T-cell (primary cell): Measurements from ENCODE around the gene MAN2A1. TPM values are rescaled to one million over a fixed set of nuclear protein-coding genes. Genes with fewer than 3 reads are reported as not detected.

ENCODE experiments used
- ATAC-seq, 4 experiments: fragments of 200-7000 bp in 3 of 4; fragments of 150-1000 bp in 1 of 4; cut with Tn5 transposase; replicated peaks in 1 of 4; 1 replicate in 3 of 4; 2 replicates in 1 of 4; pipeline ENCODE4 v1.10.0; 2021; ENCODE audit warnings: moderate library complexity in 3 of 4, mild to moderate bottlenecking in 2 of 4, moderate number of reproducible peaks in 1 of 4
- CTCF ChIA-PET, 2 donors: fragments of 300-600 bp; sonication (Branson Sonifier 250); formaldehyde crosslinking; loops; one replicate each; lab custom pipeline; 2022; ENCODE audit warnings: antibody characterized with exemption in 2 of 2; lab: Charles Lee
- POLR2A ChIA-PET, 2 donors: fragments of 300-600 bp; sonication (Branson Sonifier 250); formaldehyde crosslinking; loops; one replicate each; lab custom pipeline; 2022; ENCODE audit warnings: antibody characterized with exemption in 2 of 2; lab: Charles Lee
- DNase-seq, 35 experiments: peaks; one replicate each; pipeline versions ENCODE4 v3.0.0 to v3.0.0-alpha.2; 2013 to 2023
- H3K27ac ChIP-seq: one replicate; pipeline ENCODE4 v1.5.1; 2013; ENCODE audit warnings: low read length
- H3K27me3 ChIP-seq, 2 experiments: replicated peaks in 1 of 2; 1 replicate in 1 of 2; 2 replicates in 1 of 2; pipeline versions ENCODE4 v1.6.1 to v1.7.0; 2013; ENCODE audit warnings: low read length in 1 of 2, mixed read lengths in 1 of 2; ENCODE audit not compliant: control insufficient read depth in 2 of 2, insufficient read depth in 2 of 2; ENCODE audit errors: extremely low read depth in 1 of 2
- H3K36me3 ChIP-seq, 2 donors: 1 replicate in 1 of 2; 2 replicates in 1 of 2; pipeline versions ENCODE4 v1.6.1 to v1.7.0; 2013; ENCODE audit warnings: low read length in 1 of 2; ENCODE audit not compliant: control insufficient read depth in 2 of 2, insufficient read depth in 1 of 2; ENCODE audit errors: extremely low read depth in 1 of 2
- H3K4me1 ChIP-seq, 2 experiments: 1 replicate in 1 of 2; 2 replicates in 1 of 2; pipeline versions ENCODE4 v1.6.1 to v1.7.0; 2013; ENCODE audit warnings: low read length in 2 of 2, mixed read lengths in 1 of 2; ENCODE audit not compliant: insufficient read depth in 2 of 2, control insufficient read depth in 1 of 2; ENCODE audit errors: extremely low read depth in 1 of 2
- H3K4me3 ChIP-seq, 2 donors: 1 replicate in 1 of 2; 2 replicates in 1 of 2; pipeline versions ENCODE4 v1.5.1 to v1.7.0; 2013; ENCODE audit warnings: mild to moderate bottlenecking in 2 of 2, low read length in 1 of 2, moderate library complexity in 1 of 2; ENCODE audit not compliant: control insufficient read depth in 1 of 2; ENCODE audit errors: extremely low read depth in 1 of 2
- H3K9me3 ChIP-seq: 2 replicates; pipeline ENCODE4 v1.7.0; 2013
- H3K27ac Mint-ChIP-seq, 2 donors: one replicate each; pipeline ENCODE4 v1.8.0; 2020 to 2021; ENCODE audit warnings: mild to moderate bottlenecking in 2 of 2, mixed read lengths in 2 of 2
- H3K27me3 Mint-ChIP-seq, 2 donors: one replicate each; pipeline ENCODE4 v1.8.0; 2021 to 2022; ENCODE audit warnings: mixed read lengths in 2 of 2
- H3K36me3 Mint-ChIP-seq: one replicate; pipeline ENCODE4 v1.8.0; 2021; ENCODE audit warnings: mixed read lengths
- H3K4me1 Mint-ChIP-seq, 3 donors: one replicate each; pipeline ENCODE4 v1.8.0; 2020 to 2022; ENCODE audit warnings: mixed read lengths in 3 of 3, mild to moderate bottlenecking in 1 of 3
- H3K4me3 Mint-ChIP-seq, 3 donors: one replicate each; pipeline ENCODE4 v1.8.0; 2020 to 2022; ENCODE audit warnings: mild to moderate bottlenecking in 3 of 3, mixed read lengths in 3 of 3, moderate library complexity in 3 of 3
- H3K9me3 Mint-ChIP-seq, 3 donors: one replicate each; pipeline ENCODE4 v1.8.0; 2020 to 2022; ENCODE audit warnings: mixed read lengths in 3 of 3
- WGBS: methylation state at CpG from one replicate; pipeline ENCODE4 v1.1.5; 2013; ENCODE audit warnings: missing lambda C conversion rate; ENCODE audit not compliant: insufficient coverage; 5-methylcytosine and 5-hydroxymethylcytosine counted together
- total RNA-seq, 35 experiments: library from RNA in 6 of 35; stranded (reverse) in 6 of 35; fragments of 120-200 nt in 1 of 35; gene quantifications; one replicate each; pipeline versions ENCODE4 v1.2.1 to v1.2.4 and lab custom pipeline; 2013 to 2026

MAN2A1 gene
- total RNA-seq, 5 donors from 2014 or later (not counting 1 experiment from before 2014, with no cell fraction given): 46.7 to 64.0 (median 50.4) TPM

DNA sequence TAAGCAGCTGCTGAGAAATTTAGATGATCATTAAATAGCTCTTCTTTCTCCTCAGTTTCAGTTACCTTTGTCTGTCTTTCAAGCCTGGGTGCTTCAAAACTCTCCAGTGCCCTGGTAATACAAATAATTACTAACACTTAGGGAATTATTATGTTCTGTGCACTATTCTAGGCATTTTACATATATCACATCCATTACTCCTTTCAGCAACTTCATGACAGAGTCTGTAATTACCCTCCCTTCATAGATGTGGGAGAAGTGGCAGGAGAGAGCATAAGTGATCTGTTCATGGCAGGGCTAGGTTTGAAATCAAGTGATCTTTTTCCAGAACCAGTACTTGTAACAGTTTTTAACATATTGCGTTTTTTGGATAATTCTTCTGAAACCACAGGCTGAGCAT, 32.0 kb downstream of the MAN2A1 start:
- Mint-ChIP-seq H3K27me3 (no peaks in the 10 kb centered on the region), H3K4me3 (no peak overlapping the region), H3K4me1 (peaks cover 42 to 59% (median 54%) of the 10 kb centered on the region in 3 donors), H3K27ac (no peak overlapping the region), H3K36me3 (peaks cover 45% of the 10 kb centered on the region), H3K9me3 (no peaks in the 10 kb centered on the region)
- no peak overlapping the region for H3K4me3 ChIP-seq
- no peaks in the 10 kb centered on the region for H3K9me3 ChIP-seq
- no CpG with 5 or more reads among the region's 1 CpG for WGBS
- H3K27me3 ChIP-seq: no peaks in the 10 kb centered on the region
- ChIA-PET CTCF (interaction anchor here (0.5 to 1.4 kb wide), 3 partner anchors 15 to 26 kb away, joined by 4 to 8 read pairs (median 4); no protein-coding TSS in a partner anchor), POLR2A (no interaction called here)
- ATAC-seq (no peak), DNase-seq (no peak)
- H3K27ac ChIP-seq: no peak overlapping the region
- peaks cover 0 to 22% of the 10 kb centered on the region in 2 donors for H3K36me3 ChIP-seq
- H3K4me1 ChIP-seq: peaks cover 0 to 4% of the 10 kb centered on the region in 2 experiments

DNA sequence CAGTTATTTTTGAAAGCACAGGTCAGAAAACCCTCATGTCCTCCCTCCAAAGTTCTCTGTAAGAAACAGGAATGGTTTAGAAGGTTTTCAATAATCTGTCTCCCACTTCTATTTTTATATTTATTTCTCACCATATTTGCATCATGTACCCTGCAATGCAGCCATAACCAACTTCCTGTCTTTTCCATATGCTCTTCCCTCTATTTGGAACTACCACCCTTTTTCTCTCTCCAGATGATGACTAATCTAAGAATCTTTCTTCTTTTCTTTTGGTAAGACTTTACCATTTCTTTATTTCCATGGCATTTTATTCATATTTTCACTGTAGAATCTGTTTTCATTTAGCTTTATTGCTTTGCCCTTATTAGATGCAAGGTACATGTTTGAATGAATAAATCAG, 33.9 kb downstream of the MAN2A1 start:
- peaks cover 39% of the 10 kb centered on the region for H3K36me3 Mint-ChIP-seq
- Histone ChIP-seq H3K4me1 (peaks cover 0 to 4% of the 10 kb centered on the region in 2 experiments), H3K36me3 (peaks cover 0 to 16% of the 10 kb centered on the region in 2 donors), H3K9me3 (no peaks in the 10 kb centered on the region), H3K27ac (no peak overlapping the region), H3K4me3 (no peak overlapping the region), H3K27me3 (no peaks in the 10 kb centered on the region)
- CTCF ChIA-PET: no interaction called here
- DNase-seq: no peak
- POLR2A ChIA-PET: no interaction called here
- no peak for ATAC-seq
- peak overlapping the region; percentile 24 to 49 for H3K27ac Mint-ChIP-seq
- no peaks in the 10 kb centered on the region for H3K27me3 Mint-ChIP-seq
- peaks cover 40 to 63% (median 58%) of the 10 kb centered on the region in 3 donors for H3K4me1 Mint-ChIP-seq
- no peak overlapping the region for H3K4me3 Mint-ChIP-seq
- no peaks in the 10 kb centered on the region for H3K9me3 Mint-ChIP-seq

DNA sequence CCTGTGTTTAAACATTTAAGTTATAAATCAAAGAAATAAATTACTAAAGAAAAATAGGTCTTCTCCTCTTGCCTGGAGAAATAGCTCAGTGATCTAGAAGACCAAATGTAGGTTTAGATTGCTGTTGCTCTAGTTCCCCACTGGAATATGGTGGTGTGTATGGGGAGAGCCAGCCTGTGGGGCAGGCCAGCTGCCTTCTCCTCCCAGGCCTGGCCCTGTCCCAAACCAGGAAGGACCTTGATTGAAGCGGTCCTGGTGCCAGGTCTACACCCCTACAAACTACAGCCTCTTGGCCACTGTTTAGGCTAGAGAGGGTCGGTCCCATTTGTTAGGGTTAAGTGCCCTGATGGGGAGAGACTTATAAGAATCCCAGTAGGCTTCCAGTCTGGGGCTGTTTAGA, 35.4 kb downstream of the MAN2A1 start:
- Mint-ChIP-seq H3K4me3 (no peak overlapping the region), H3K27me3 (no peaks in the 10 kb centered on the region), H3K36me3 (peaks cover 41% of the 10 kb centered on the region), H3K4me1 (peaks cover 36 to 64% (median 52%) of the 10 kb centered on the region in 3 donors), H3K27ac (no peak overlapping the region), H3K9me3 (no peaks in the 10 kb centered on the region)
- ATAC-seq: no peak
- ChIA-PET CTCF (interaction anchor here in 1 of 2 donors (1.0 kb wide), 1 partner anchor 15 kb away, joined by 3 read pairs; no protein-coding TSS in a partner anchor), POLR2A (no interaction called here)
- no peak for DNase-seq
- no peaks in the 10 kb centered on the region for H3K9me3 ChIP-seq
- 100% methylated on average over 1 of the region's 2 CpGs for WGBS
- H3K27ac ChIP-seq: no peak overlapping the region
- H3K36me3 ChIP-seq: peaks cover 0 to 16% of the 10 kb centered on the region in 2 donors
- H3K4me3 ChIP-seq: no peak overlapping the region
- H3K4me1 ChIP-seq: peaks cover 0 to 4% of the 10 kb centered on the region in 2 experiments
- H3K27me3 ChIP-seq: no peaks in the 10 kb centered on the region

DNA sequence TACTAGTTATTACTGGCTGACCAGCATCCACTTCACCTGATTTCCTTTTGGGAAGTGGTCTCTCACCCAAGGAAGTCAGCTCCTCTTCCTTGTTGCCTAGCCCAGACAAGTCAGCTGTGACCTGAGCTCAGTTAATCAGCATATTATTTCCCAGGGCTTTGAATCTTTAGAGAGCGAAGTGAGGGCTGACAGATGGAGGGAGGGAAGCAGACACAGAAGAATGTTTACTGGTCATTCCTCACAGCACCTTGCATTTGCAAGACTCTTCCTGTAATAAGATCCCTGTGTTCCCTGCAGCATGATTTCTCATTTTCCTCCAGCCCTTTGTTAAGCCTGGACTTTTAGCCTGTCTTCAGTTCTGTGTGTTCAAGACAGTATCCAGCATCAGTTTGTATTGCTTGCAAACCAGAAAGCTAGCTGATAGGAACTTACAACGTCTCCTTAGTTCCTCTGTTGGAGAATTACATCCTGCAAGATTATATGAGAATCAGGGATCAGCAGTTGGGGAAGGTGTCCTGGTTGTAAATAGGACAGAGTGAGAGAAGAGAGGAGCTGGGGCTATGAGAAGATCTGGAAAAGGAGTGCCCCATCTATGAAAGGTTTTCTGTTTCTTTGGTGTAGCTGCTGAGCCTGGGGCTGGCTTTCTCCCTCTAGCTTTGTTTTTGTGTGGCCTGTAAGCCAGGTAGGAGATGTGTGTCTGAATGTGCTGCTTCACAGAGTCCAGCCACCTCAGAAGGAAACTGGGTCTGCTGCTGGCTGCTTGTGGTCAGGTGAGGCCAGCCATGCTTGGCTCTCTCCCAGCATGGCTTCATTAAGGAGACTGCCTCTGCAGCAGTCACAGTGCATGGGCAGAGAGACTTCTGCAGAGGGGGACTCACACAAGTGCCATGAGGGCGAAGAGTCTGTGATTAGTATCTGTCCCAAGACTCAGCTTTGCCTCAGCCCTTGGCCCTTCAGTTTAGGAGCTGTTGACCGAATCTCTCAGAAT, 50.3 kb downstream of the MAN2A1 start:
- peak in 2 of 4 experiments; percentile 15 to 45 for ATAC-seq
- 63% methylated on average over 4 of the region's 4 CpGs for WGBS
- Histone ChIP-seq H3K4me3 (no peak overlapping the region), H3K4me1 (peaks cover 0 to 8% of the 10 kb centered on the region in 2 experiments), H3K9me3 (no peaks in the 10 kb centered on the region), H3K27ac (no peak overlapping the region), H3K27me3 (no peaks in the 10 kb centered on the region), H3K36me3 (peaks cover 0 to 20% of the 10 kb centered on the region in 2 donors)
- Mint-ChIP-seq H3K4me3 (peak overlapping the region in 1 of 3 donors; percentile 4), H3K4me1 (peaks cover 66 to 75% (median 66%) of the 10 kb centered on the region in 3 donors), H3K36me3 (peaks cover 61% of the 10 kb centered on the region), H3K27me3 (no peaks in the 10 kb centered on the region), H3K27ac (peak overlapping the region in 1 of 2 donors; percentile 56), H3K9me3 (peaks cover 0 to 5% (median 0%) of the 10 kb centered on the region in 3 donors)
- ChIA-PET POLR2A (interaction anchor here (0.6 to 0.7 kb wide), 4 partner anchors 15 to 49 kb away, joined by 3 to 4 read pairs (median 4); no protein-coding TSS in a partner anchor), CTCF (no interaction called here)
- no peak for DNase-seq

DNA sequence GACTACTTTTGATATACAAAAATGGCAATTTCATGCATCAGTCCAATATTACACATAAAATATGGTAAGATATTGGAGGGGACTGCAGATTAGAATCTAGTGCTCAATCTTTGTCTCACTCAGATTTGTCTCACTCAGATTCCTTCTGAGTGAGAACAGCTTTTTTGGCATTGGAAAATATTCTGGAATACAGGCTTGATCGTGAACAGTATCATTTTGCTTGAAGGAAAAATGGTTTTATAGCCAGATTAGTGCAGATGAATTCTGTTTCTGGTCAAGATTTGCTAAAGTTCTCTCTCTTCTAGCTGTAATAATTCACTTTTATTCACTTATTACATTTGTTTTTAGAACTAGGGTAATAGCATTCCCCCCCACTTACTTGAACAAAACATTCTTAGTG, 51.2 kb downstream of the MAN2A1 start:
- DNase-seq (no peak), ATAC-seq (no peak)
- H3K4me3 ChIP-seq: no peak overlapping the region
- no peak overlapping the region for H3K4me3 Mint-ChIP-seq
- H3K9me3 Mint-ChIP-seq: peaks cover 0 to 5% (median 0%) of the 10 kb centered on the region in 3 donors
- H3K27ac Mint-ChIP-seq: peak overlapping the region in 1 of 2 donors; percentile 34
- peaks cover 0 to 20% of the 10 kb centered on the region in 2 donors for H3K36me3 ChIP-seq
- H3K27ac ChIP-seq: no peak overlapping the region
- ChIA-PET CTCF (no interaction called here), POLR2A (no interaction called here)
- H3K27me3 Mint-ChIP-seq: no peaks in the 10 kb centered on the region
- peaks cover 0 to 8% of the 10 kb centered on the region in 2 experiments for H3K4me1 ChIP-seq
- no peaks in the 10 kb centered on the region for H3K27me3 ChIP-seq
- H3K4me1 Mint-ChIP-seq: peaks cover 63 to 76% (median 64%) of the 10 kb centered on the region in 3 donors
- H3K36me3 Mint-ChIP-seq: peaks cover 61% of the 10 kb centered on the region
- WGBS: no CpG with 5 or more reads among the region's 1 CpG
- H3K9me3 ChIP-seq: no peaks in the 10 kb centered on the region

DNA sequence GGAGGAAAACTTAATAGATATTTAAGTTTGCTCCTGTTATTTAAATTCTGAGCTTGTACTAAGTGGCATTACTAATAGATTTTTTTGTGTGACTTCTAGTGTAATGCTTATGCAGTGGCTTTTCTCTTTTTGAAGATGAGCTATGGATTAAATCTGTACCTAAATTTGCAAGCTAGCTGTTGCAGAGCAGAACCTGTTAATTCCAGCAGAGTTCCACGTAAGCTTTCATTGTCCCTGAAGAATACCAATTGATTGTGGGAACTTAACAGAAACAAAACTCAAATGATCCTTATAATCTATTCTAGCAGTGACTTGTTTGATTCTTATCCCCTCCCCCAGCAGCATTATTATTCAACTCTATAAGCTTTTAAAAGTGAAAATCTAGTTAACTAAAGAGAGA, 51.7 kb downstream of the MAN2A1 start:
- ChIA-PET CTCF (no interaction called here), POLR2A (interaction anchor here (0.6 to 0.9 kb wide), 4 partner anchors 10 to 358 kb away, joined by 3 to 9 read pairs (median 4); no protein-coding TSS in a partner anchor)
- Histone ChIP-seq H3K27ac (no peak overlapping the region), H3K4me1 (peaks cover 0 to 8% of the 10 kb centered on the region in 2 experiments), H3K9me3 (no peaks in the 10 kb centered on the region), H3K4me3 (no peak overlapping the region), H3K27me3 (no peaks in the 10 kb centered on the region), H3K36me3 (peaks cover 0 to 18% of the 10 kb centered on the region in 2 donors)
- no CpG with 5 or more reads among the region's 1 CpG for WGBS
- H3K27me3 Mint-ChIP-seq: no peaks in the 10 kb centered on the region
- DNase-seq (no peak), ATAC-seq (no peak)
- peaks cover 0 to 5% (median 0%) of the 10 kb centered on the region in 3 donors for H3K9me3 Mint-ChIP-seq
- no peak overlapping the region for H3K27ac Mint-ChIP-seq
- H3K36me3 Mint-ChIP-seq: peaks cover 61% of the 10 kb centered on the region
- no peak overlapping the region for H3K4me3 Mint-ChIP-seq
- H3K4me1 Mint-ChIP-seq: peaks cover 64 to 81% (median 66%) of the 10 kb centered on the region in 3 donors
